HEK293 (cell line): ENCODE data around the gene TRPM8.

Experiments used
- ZNF274 ChIP-seq, 2 experiments: fragments of 200-500 bp in 1 of 2; fragments of 450-650 bp in 1 of 2; sonication (Bioruptor generic) in 1 of 2; formaldehyde crosslinking in 1 of 2; IDR thresholded peaks; 2 replicates each; pipeline versions ENCODE4 v1.5.1 to v1.6.1; 2014 to 2016; ENCODE audit warnings: borderline replicate concordance in 1 of 2, inconsistent platforms in 1 of 2, low read length in 1 of 2, missing biosample characterization in 1 of 2, missing genetic modification characterization in 1 of 2
- TF ChIP-seq, protein P1 (sequence below): fragments of 450-650 bp; formaldehyde crosslinking; IDR thresholded peaks from 2 replicates; pipeline ENCODE4 v1.5.1; 2016; ENCODE audit warnings: missing biosample characterization, missing genetic modification characterization
- TF ChIP-seq, protein P2 (sequence below): sonication (generic); formaldehyde crosslinking; IDR thresholded peaks from 2 replicates; pipeline ENCODE4 v1.8.1; 2022; ENCODE audit warnings: mild to moderate bottlenecking, moderate library complexity, missing genetic modification reagents
- TF ChIP-seq, protein P3 (sequence below): fragments of 450-650 bp; formaldehyde crosslinking; IDR thresholded peaks from 2 replicates; pipeline ENCODE4 v1.5.1; 2016; ENCODE audit warnings: missing biosample characterization, missing genetic modification characterization

DNA sequence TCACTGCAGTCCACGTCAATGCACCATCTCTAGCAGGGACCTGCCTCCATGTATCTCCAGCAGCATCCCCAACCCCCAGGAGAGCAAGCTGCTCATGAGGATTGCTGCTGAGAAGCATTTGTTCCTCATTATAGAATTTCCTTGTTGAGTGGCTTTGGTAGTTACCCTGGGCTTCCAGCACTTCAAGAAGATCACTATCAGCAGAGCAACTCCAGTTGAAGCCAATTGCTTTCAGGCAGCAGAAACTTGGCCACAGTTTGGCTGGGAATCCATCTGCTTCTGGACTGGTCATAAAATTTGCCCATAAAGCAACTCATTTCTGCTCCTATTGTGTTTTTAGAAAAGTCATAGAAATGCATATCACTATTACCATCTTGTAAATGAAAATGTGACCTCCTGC lies 17.4 kb downstream of the TRPM8 start:
- TF ChIP-seq ZNF274 (IDR thresholded peaks at IDR 0.05; ENCODE audit: low read length) (no peak), ZNF274 (tag by site-specific recombination; IDR thresholded peaks at IDR 0.05; ENCODE audit: borderline replicate concordance) (no peak)
- TF ChIP-seq, protein P1, sequence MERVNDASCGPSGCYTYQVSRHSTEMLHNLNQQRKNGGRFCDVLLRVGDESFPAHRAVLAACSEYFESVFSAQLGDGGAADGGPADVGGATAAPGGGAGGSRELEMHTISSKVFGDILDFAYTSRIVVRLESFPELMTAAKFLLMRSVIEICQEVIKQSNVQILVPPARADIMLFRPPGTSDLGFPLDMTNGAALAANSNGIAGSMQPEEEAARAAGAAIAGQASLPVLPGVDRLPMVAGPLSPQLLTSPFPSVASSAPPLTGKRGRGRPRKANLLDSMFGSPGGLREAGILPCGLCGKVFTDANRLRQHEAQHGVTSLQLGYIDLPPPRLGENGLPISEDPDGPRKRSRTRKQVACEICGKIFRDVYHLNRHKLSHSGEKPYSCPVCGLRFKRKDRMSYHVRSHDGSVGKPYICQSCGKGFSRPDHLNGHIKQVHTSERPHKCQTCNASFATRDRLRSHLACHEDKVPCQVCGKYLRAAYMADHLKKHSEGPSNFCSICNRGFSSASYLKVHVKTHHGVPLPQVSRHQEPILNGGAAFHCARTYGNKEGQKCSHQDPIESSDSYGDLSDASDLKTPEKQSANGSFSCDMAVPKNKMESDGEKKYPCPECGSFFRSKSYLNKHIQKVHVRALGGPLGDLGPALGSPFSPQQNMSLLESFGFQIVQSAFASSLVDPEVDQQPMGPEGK (tag by site-specific recombination) = no peak
- TF ChIP-seq, protein P2, sequence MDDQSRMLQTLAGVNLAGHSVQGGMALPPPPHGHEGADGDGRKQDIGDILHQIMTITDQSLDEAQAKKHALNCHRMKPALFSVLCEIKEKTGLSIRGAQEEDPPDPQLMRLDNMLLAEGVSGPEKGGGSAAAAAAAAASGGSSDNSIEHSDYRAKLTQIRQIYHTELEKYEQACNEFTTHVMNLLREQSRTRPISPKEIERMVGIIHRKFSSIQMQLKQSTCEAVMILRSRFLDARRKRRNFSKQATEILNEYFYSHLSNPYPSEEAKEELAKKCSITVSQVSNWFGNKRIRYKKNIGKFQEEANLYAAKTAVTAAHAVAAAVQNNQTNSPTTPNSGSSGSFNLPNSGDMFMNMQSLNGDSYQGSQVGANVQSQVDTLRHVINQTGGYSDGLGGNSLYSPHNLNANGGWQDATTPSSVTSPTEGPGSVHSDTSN (CRISPR knock-in tag) = no peak
- TF ChIP-seq, protein P3, sequence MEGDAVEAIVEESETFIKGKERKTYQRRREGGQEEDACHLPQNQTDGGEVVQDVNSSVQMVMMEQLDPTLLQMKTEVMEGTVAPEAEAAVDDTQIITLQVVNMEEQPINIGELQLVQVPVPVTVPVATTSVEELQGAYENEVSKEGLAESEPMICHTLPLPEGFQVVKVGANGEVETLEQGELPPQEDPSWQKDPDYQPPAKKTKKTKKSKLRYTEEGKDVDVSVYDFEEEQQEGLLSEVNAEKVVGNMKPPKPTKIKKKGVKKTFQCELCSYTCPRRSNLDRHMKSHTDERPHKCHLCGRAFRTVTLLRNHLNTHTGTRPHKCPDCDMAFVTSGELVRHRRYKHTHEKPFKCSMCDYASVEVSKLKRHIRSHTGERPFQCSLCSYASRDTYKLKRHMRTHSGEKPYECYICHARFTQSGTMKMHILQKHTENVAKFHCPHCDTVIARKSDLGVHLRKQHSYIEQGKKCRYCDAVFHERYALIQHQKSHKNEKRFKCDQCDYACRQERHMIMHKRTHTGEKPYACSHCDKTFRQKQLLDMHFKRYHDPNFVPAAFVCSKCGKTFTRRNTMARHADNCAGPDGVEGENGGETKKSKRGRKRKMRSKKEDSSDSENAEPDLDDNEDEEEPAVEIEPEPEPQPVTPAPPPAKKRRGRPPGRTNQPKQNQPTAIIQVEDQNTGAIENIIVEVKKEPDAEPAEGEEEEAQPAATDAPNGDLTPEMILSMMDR = no peak
